K562 (cell line): Measurements from ENCODE around the gene LRRC3B. TPM values are rescaled to one million over a fixed set of nuclear protein-coding genes. Genes with fewer than 3 reads are reported as not detected.

ENCODE experiments used
- ATAC-seq: fragments of 200-7000 bp; cut with Tn5 transposase; 3 replicates; pipeline ENCODE4 v1.9.1; 2020; ENCODE audit warnings: moderate library complexity
- BruUV-seq: library from RNA; stranded (reverse); fragments of 400-500 nt; replicated peaks from 2 replicates; lab custom pipeline; 2021; lab: Mats Ljungman, UMichigan
- CTCF ChIA-PET: fragments of 300-600 bp; formaldehyde crosslinking; extraction: SDS; loops from one replicate; lab custom pipeline; 2021; ENCODE audit warnings: low intra/inter-chr PET ratio; lab: Yijun Ruan, JAX
- POLR2A ChIA-PET: fragments of 300-600, 350-650 bp; sonication (Branson Sonifier 250); formaldehyde crosslinking; extraction: SDS; loops from one replicate; lab custom pipeline; 2021; ENCODE audit warnings: antibody characterized with exemption, inconsistent platforms; lab: Yijun Ruan, JAX
- DNase-seq, 4 experiments: peaks; one replicate each; pipeline versions ENCODE4 v3.0.0 to v3.0.0-alpha.2; 2011 to 2018; ENCODE audit warnings: low spot score in 3 of 4, mixed read lengths in 3 of 4; ENCODE audit errors: extremely low read depth in 1 of 4
- FAIRE-seq: peaks from 2 replicates; lab custom pipeline; 2011; peaks lifted over from hg19 to GRCh38; lab: Jason Lieb, UNC
- H2AFZ ChIP-seq: 2 replicates; pipeline ENCODE4 v1.6.0; 2011; ENCODE audit warnings: low read depth, low read length, control low read depth, inconsistent platforms
- H3K27ac ChIP-seq: fragments of 200-600 bp; 3 replicates; pipeline ENCODE4 v1.8.0; 2011; ENCODE audit warnings: low read depth, mild to moderate bottlenecking, control low read depth, inconsistent platforms, low read length, moderate library complexity, mixed read lengths; ENCODE audit errors: extremely low read depth
- H3K27me3 ChIP-seq, 2 experiments: fragments of 300-600 bp in 1 of 2; 2 replicates in 1 of 2; 3 replicates in 1 of 2; pipeline versions ENCODE4 v1.6.0 to v1.8.0; 2011; ENCODE audit warnings: inconsistent platforms in 2 of 2, low read length in 2 of 2, mild to moderate bottlenecking in 1 of 2, mixed read lengths in 1 of 2, moderate library complexity in 1 of 2; ENCODE audit not compliant: control insufficient read depth in 2 of 2, insufficient read depth in 2 of 2
- H3K36me3 ChIP-seq: fragments of 300-600 bp; 3 replicates; pipeline ENCODE4 v1.8.0; 2011; ENCODE audit warnings: mild to moderate bottlenecking, low read length, inconsistent platforms; ENCODE audit not compliant: control insufficient read depth, insufficient read depth
- H3K4me1 ChIP-seq, 2 experiments: fragments of 200-600 bp in 1 of 2; replicated peaks in 1 of 2; 2 replicates in 1 of 2; 3 replicates in 1 of 2; pipeline versions ENCODE4 v1.5.1 to v1.8.0; 2011; ENCODE audit warnings: inconsistent platforms in 2 of 2, low read length in 2 of 2, mild to moderate bottlenecking in 1 of 2, mixed read lengths in 1 of 2, moderate library complexity in 1 of 2; ENCODE audit not compliant: control insufficient read depth in 2 of 2, insufficient read depth in 2 of 2
- H3K4me2 ChIP-seq: 2 replicates; pipeline ENCODE4 v1.6.1; 2011; ENCODE audit warnings: low read length, control low read depth, inconsistent platforms, mixed read lengths; ENCODE audit not compliant: insufficient read depth
- H3K4me3 ChIP-seq: fragments of 200-600 bp; sonication (generic), shearing (Covaris generic); 2 replicates; pipeline ENCODE4 v1.5.1; 2016; ENCODE audit warnings: control low read depth, inconsistent platforms
- H3K79me2 ChIP-seq: fragments of 200-600 bp; 3 replicates; pipeline ENCODE4 v1.8.0; 2011; ENCODE audit warnings: low read length, inconsistent platforms; ENCODE audit not compliant: control insufficient read depth, insufficient read depth
- H3K9ac ChIP-seq, 2 experiments: 2 replicates each; pipeline versions ENCODE4 v1.6.0 to v1.6.1; 2011; ENCODE audit warnings: low read depth in 2 of 2, low read length in 2 of 2, control low read depth in 1 of 2, inconsistent platforms in 1 of 2, mild to moderate bottlenecking in 1 of 2, mixed read lengths in 1 of 2; ENCODE audit not compliant: insufficient read depth in 1 of 2
- H3K9me1 ChIP-seq: one replicate; pipeline ENCODE4 v1.6.0; 2011; ENCODE audit warnings: inconsistent platforms, mild to moderate bottlenecking, low read length, moderate library complexity; ENCODE audit not compliant: control insufficient read depth, insufficient read depth
- H3K9me3 ChIP-seq: replicated peaks from 2 replicates; pipeline ENCODE4 v1.5.1; 2011; ENCODE audit warnings: low read depth, low read length, inconsistent platforms; ENCODE audit not compliant: control insufficient read depth, insufficient read depth
- H4K20me1 ChIP-seq: replicated peaks from 2 replicates; pipeline ENCODE4 v1.6.1; 2011; ENCODE audit warnings: low read length, inconsistent platforms, mixed read lengths; ENCODE audit not compliant: control insufficient read depth, insufficient read depth
- CTBP1 ChIP-seq: fragments of 450-650 bp; IDR thresholded peaks from 2 replicates; pipeline ENCODE4 v1.6.1; 2016; ENCODE audit warnings: borderline replicate concordance
- FOXJ3 ChIP-seq: sonication (generic); formaldehyde crosslinking; IDR thresholded peaks from 2 replicates; pipeline ENCODE4 v1.4.0; 2020; ENCODE audit warnings: mild to moderate bottlenecking, missing genetic modification reagents
- NFATC3 ChIP-seq: fragments of 450-650 bp; IDR thresholded peaks from 2 replicates; pipeline ENCODE4 v1.6.1; 2017; ENCODE audit warnings: mild to moderate bottlenecking
- NR1H2 ChIP-seq: sonication (generic); formaldehyde crosslinking; IDR thresholded peaks from 2 replicates; pipeline ENCODE4 v1.4.0; 2020; ENCODE audit warnings: mild to moderate bottlenecking, missing genetic modification reagents
- PHF21A ChIP-seq: fragments of 450-650 bp; IDR thresholded peaks from 2 replicates; pipeline ENCODE4 v1.6.1; 2017; ENCODE audit warnings: low read depth, borderline replicate concordance
- RB1 ChIP-seq: fragments of 450-650 bp; IDR thresholded peaks from 2 replicates; pipeline ENCODE4 v1.6.1; 2017; ENCODE audit warnings: low read depth, mild to moderate bottlenecking
- RFX5 ChIP-seq: IDR thresholded peaks from 2 replicates; pipeline ENCODE4 v1.6.1; 2011; ENCODE audit warnings: low read depth, mild to moderate bottlenecking, improper control_type of control experiment, low read length
- TCF7L2 ChIP-seq: fragments of 150-350 bp; IDR thresholded peaks from 2 replicates; pipeline ENCODE4 v1.6.1; 2016; ENCODE audit warnings: low read depth, mild to moderate bottlenecking, low read length, moderate library complexity
- ZNF239 ChIP-seq: fragments of 250-450 bp; sonication (Bioruptor Pico); IDR thresholded peaks from 2 replicates; pipeline ENCODE4 v1.4.0; 2020; ENCODE audit warnings: mild to moderate bottlenecking
- WGBS: fragments of 100-300 bp; shearing (Covaris generic); methylation state at CpG from one replicate; pipeline ENCODE4 v1.1.6; 2016; ENCODE audit warnings: low coverage, mixed read lengths; ENCODE audit not compliant: insufficient coverage; ENCODE audit errors: missing lambda C conversion rate; 5-methylcytosine and 5-hydroxymethylcytosine counted together
- in situ Hi-C: fragments of 300-500 bp; cut with MboI; formaldehyde crosslinking; loops from 4 replicates; pipeline ENCODE4 v1.15.0; 2018; ENCODE audit warnings: inconsistent platforms, mixed read lengths
- intact Hi-C: fragments of 100-400 bp; cut with micrococcal nuclease; formaldehyde crosslinking; loops from 2 replicates; pipeline ENCODE4 v1.14.2; 2022
- polyA plus RNA-seq, 8 experiments: library from polyadenylated mRNA; depleted of rRNA in 4 of 8; stranded (reverse) in 5 of 8; unstranded in 3 of 8; fragments of >200 nt; fragmentation: Nextera tagmentation in 2 of 8; fragmentation: Illumina TruSeq in 1 of 8; extraction: Ambion mirVana in 2 of 8; extraction: Trizol in 1 of 8; gene quantifications; 2 replicates each; pipeline versions ENCODE4 v1.2.1 to v1.2.3, GENCODE V29; 2011 to 2014; ENCODE audit warnings: inconsistent platforms in 1 of 8, missing spikeins in 1 of 8
- total RNA-seq, 7 experiments: library from RNA; depleted of rRNA in 6 of 7; stranded (reverse); fragments of >200 nt in 6 of 7; fragmentation: Illumina TruSeq in 2 of 7; extraction: Trizol in 2 of 7; gene quantifications; 2 replicates each; pipeline versions ENCODE4 v1.2.1 to v1.2.3, GENCODE V29; 2011 to 2021; ENCODE audit warnings: low replicate concordance in 1 of 7
- TF ChIP-seq, protein P1 (sequence below): sonication (generic); formaldehyde crosslinking; IDR thresholded peaks from 2 replicates; pipeline ENCODE4 v1.8.0; 2023; ENCODE audit warnings: mild to moderate bottlenecking, missing genetic modification reagents
- TF ChIP-seq, protein P2 (sequence below): IDR thresholded peaks from 2 replicates; pipeline ENCODE4 v1.6.1; 2011; ENCODE audit warnings: borderline replicate concordance, low read depth, mild to moderate bottlenecking, moderate library complexity, low read length; ENCODE audit not compliant: insufficient read depth, poor library complexity, severe bottlenecking
- TF ChIP-seq, protein P3 (sequence below): fragments of 250-450 bp; sonication (Bioruptor Pico); IDR thresholded peaks from 2 replicates; pipeline ENCODE4 v1.8.0; 2022; ENCODE audit warnings: inconsistent platforms
- TF ChIP-seq, protein P4 (sequence below): fragments of 450-650 bp; formaldehyde crosslinking; IDR thresholded peaks from 2 replicates; pipeline ENCODE4 v1.4.0; 2022; ENCODE audit warnings: missing genetic modification characterization

The LRRC3B gene
- total and polyA plus RNA-seq, 9 of the 15 experiments (the other 6 are each of a cell fraction or from before 2014, with no cell fraction given): under 0.01 to 0.33 TPM; not detected in 7

DNA sequence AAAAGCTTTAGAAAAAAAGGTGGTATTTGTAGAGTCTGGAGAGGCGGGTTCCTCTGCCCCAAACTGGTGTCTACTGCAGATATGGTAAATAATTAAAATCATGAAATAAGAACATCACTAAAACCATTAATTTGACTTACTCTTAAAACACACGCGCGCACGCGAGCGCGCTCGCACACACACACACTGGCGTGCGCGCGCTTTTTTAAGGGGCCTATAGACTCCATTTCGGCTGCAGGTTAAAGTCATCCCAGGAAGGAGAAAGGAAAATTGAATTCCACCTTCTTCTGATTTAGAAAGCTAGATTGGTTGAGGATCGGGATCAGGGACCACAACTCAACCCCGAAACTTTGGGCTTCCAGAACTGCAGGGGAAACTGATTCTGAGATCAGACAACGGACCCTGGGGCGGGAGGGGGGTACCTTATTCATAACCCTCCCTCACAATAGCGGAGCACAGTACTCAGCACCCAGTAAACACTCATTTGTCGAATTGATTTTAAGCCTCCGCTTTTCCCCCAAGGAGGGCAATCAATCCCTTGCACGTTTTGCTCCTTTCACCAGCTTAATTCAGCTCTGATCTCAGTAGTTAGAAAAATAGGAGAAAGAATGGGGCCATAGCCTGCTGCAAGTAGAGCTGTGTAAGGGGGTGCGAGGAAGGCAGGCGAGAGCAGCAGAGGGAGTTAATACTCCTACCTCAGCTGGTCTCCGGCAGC, 509 bp upstream of the LRRC3B start:
- Histone ChIP-seq H3K27ac (no peak overlapping the region), H3K9me3 (no peaks in the 10 kb centered on the region), H3K27me3 (no peaks in the 10 kb centered on the region), H3K79me2 (no peaks in the 10 kb centered on the region), H3K4me3 (no peak overlapping the region), H3K9me1 (no peaks in the 10 kb centered on the region), H3K36me3 (no peaks in the 10 kb centered on the region), H3K4me2 (no peak overlapping the region), H4K20me1 (no peaks in the 10 kb centered on the region), H3K9ac (no peak overlapping the region), H2AFZ (no peak overlapping the region), H3K4me1 (no peaks in the 10 kb centered on the region)
- ATAC-seq (no peak), DNase-seq (no peak), FAIRE-seq (no peak)
- CTCF ChIA-PET: no interaction called here
- intact Hi-C loops: no loop called here
- in situ Hi-C loops: no loop called here
- POLR2A ChIA-PET: interaction anchor here (0.6 kb wide), 1 partner anchor 869 kb away, joined by 3 read pairs; no protein-coding TSS in a partner anchor
- 34% methylated on average over 25 of the region's 25 CpGs for WGBS
- BruUV-seq: no TSS peak
- TF ChIP-seq, protein P1, sequence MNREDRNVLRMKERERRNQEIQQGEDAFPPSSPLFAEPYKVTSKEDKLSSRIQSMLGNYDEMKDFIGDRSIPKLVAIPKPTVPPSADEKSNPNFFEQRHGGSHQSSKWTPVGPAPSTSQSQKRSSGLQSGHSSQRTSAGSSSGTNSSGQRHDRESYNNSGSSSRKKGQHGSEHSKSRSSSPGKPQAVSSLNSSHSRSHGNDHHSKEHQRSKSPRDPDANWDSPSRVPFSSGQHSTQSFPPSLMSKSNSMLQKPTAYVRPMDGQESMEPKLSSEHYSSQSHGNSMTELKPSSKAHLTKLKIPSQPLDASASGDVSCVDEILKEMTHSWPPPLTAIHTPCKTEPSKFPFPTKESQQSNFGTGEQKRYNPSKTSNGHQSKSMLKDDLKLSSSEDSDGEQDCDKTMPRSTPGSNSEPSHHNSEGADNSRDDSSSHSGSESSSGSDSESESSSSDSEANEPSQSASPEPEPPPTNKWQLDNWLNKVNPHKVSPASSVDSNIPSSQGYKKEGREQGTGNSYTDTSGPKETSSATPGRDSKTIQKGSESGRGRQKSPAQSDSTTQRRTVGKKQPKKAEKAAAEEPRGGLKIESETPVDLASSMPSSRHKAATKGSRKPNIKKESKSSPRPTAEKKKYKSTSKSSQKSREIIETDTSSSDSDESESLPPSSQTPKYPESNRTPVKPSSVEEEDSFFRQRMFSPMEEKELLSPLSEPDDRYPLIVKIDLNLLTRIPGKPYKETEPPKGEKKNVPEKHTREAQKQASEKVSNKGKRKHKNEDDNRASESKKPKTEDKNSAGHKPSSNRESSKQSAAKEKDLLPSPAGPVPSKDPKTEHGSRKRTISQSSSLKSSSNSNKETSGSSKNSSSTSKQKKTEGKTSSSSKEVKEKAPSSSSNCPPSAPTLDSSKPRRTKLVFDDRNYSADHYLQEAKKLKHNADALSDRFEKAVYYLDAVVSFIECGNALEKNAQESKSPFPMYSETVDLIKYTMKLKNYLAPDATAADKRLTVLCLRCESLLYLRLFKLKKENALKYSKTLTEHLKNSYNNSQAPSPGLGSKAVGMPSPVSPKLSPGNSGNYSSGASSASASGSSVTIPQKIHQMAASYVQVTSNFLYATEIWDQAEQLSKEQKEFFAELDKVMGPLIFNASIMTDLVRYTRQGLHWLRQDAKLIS (CRISPR knock-in tag): no peak
- TF ChIP-seq NR1H2 (CRISPR knock-in tag): no peak
- TF ChIP-seq RFX5: no peak
- TF ChIP-seq TCF7L2: no peak
- TF ChIP-seq ZNF239: no peak
- no peak for TF ChIP-seq FOXJ3 (CRISPR knock-in tag)
- no peak for TF ChIP-seq CTBP1
- no peak for TF ChIP-seq NFATC3
- TF ChIP-seq, protein P2, sequence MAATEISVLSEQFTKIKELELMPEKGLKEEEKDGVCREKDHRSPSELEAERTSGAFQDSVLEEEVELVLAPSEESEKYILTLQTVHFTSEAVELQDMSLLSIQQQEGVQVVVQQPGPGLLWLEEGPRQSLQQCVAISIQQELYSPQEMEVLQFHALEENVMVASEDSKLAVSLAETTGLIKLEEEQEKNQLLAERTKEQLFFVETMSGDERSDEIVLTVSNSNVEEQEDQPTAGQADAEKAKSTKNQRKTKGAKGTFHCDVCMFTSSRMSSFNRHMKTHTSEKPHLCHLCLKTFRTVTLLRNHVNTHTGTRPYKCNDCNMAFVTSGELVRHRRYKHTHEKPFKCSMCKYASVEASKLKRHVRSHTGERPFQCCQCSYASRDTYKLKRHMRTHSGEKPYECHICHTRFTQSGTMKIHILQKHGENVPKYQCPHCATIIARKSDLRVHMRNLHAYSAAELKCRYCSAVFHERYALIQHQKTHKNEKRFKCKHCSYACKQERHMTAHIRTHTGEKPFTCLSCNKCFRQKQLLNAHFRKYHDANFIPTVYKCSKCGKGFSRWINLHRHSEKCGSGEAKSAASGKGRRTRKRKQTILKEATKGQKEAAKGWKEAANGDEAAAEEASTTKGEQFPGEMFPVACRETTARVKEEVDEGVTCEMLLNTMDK: no peak
- TF ChIP-seq, protein P3, sequence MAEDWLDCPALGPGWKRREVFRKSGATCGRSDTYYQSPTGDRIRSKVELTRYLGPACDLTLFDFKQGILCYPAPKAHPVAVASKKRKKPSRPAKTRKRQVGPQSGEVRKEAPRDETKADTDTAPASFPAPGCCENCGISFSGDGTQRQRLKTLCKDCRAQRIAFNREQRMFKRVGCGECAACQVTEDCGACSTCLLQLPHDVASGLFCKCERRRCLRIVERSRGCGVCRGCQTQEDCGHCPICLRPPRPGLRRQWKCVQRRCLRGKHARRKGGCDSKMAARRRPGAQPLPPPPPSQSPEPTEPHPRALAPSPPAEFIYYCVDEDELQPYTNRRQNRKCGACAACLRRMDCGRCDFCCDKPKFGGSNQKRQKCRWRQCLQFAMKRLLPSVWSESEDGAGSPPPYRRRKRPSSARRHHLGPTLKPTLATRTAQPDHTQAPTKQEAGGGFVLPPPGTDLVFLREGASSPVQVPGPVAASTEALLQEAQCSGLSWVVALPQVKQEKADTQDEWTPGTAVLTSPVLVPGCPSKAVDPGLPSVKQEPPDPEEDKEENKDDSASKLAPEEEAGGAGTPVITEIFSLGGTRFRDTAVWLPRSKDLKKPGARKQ: no peak
- TF ChIP-seq, protein P4, sequence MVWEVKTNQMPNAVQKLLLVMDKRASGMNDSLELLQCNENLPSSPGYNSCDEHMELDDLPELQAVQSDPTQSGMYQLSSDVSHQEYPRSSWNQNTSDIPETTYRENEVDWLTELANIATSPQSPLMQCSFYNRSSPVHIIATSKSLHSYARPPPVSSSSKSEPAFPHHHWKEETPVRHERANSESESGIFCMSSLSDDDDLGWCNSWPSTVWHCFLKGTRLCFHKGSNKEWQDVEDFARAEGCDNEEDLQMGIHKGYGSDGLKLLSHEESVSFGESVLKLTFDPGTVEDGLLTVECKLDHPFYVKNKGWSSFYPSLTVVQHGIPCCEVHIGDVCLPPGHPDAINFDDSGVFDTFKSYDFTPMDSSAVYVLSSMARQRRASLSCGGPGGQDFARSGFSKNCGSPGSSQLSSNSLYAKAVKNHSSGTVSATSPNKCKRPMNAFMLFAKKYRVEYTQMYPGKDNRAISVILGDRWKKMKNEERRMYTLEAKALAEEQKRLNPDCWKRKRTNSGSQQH: no peak
- TF ChIP-seq PHF21A: no peak
- no peak for TF ChIP-seq RB1
